IMR-90 (cell line): ENCODE measurements around the gene CTCFL. TPM values are rescaled to one million over a fixed set of nuclear protein-coding genes. Genes with fewer than 3 reads are reported as not detected.

Experiments
- ATAC-seq: fragments of 200-7000 bp; cut with Tn5 transposase; 2 replicates; pipeline ENCODE4 v1.9.1; 2020; ENCODE audit warnings: low read depth, mild to moderate bottlenecking, moderate library complexity
- BruUV-seq: library from RNA; stranded (reverse); fragments of 400-500 nt; replicated peaks from 2 replicates; lab custom pipeline; 2021; lab: Mats Ljungman, UMichigan
- CTCF ChIA-PET: fragments of 300-600 bp; formaldehyde crosslinking; extraction: SDS; loops from one replicate; lab custom pipeline; 2021; ENCODE audit warnings: antibody characterized with exemption; lab: Yijun Ruan, JAX
- POLR2A ChIA-PET: fragments of 300-600 bp; sonication (Branson Sonifier 250); formaldehyde crosslinking; loops from one replicate; lab custom pipeline; 2022; ENCODE audit warnings: antibody characterized with exemption; ENCODE audit not compliant: unreplicated experiment; lab: Charles Lee
- DNase-seq: peaks from one replicate; pipeline ENCODE4 v3.0.0; 2013
- H2AFZ ChIP-seq: replicated peaks from 2 replicates; pipeline ENCODE3; 2013; ENCODE audit warnings: low read length, mild to moderate bottlenecking; ENCODE audit not compliant: poor library complexity
- H2AK5ac ChIP-seq: 2 replicates; pipeline ENCODE4 v1.6.1; 2013; ENCODE audit warnings: low read depth, low read length, inconsistent platforms
- H2AK9ac ChIP-seq: replicated peaks from 2 replicates; pipeline ENCODE3; 2013; ENCODE audit warnings: mild to moderate bottlenecking, low read depth, low read length, moderate library complexity; ENCODE audit not compliant: poor library complexity
- H2BK120ac ChIP-seq: 2 replicates; pipeline ENCODE4 v1.6.1; 2013; ENCODE audit warnings: low read depth, low read length, inconsistent platforms
- H2BK15ac ChIP-seq: 3 replicates; pipeline ENCODE4 v1.6.1; 2013; ENCODE audit warnings: low read depth, low read length, inconsistent platforms
- H2BK20ac ChIP-seq: 2 replicates; pipeline ENCODE4 v1.6.1; 2013; ENCODE audit warnings: low read depth, mild to moderate bottlenecking, inconsistent platforms, low read length, moderate library complexity
- H2BK5ac ChIP-seq: 2 replicates; pipeline ENCODE4 v1.6.1; 2013; ENCODE audit warnings: mild to moderate bottlenecking, low read depth, low read length, inconsistent platforms; ENCODE audit not compliant: poor library complexity, severe bottlenecking
- H3K14ac ChIP-seq: replicated peaks from 2 replicates; pipeline ENCODE4 v1.6.1; 2013; ENCODE audit warnings: low read depth, low read length, inconsistent platforms
- H3K18ac ChIP-seq: 2 replicates; pipeline ENCODE4 v1.6.1; 2013; ENCODE audit warnings: low read depth, low read length, control low read depth
- H3K23ac ChIP-seq: 2 replicates; pipeline ENCODE4 v1.6.1; 2013; ENCODE audit warnings: low read depth, low read length, inconsistent platforms
- H3K27ac ChIP-seq: 2 replicates; pipeline ENCODE4 v1.5.1; 2013; ENCODE audit warnings: mild to moderate bottlenecking, control low read depth, low read length; ENCODE audit not compliant: insufficient read depth
- H3K27me3 ChIP-seq: 2 replicates; pipeline ENCODE4 v1.6.1; 2013; ENCODE audit warnings: low read length; ENCODE audit not compliant: control insufficient read depth, insufficient read depth
- H3K36me3 ChIP-seq: 2 replicates; pipeline ENCODE4 v1.6.1; 2013; ENCODE audit warnings: low read length, mixed read lengths; ENCODE audit not compliant: control insufficient read depth, insufficient read depth
- H3K4ac ChIP-seq: 2 replicates; pipeline ENCODE4 v1.6.1; 2013; ENCODE audit warnings: low read depth, low read length, inconsistent platforms
- H3K4me1 ChIP-seq: 2 replicates; pipeline ENCODE4 v1.6.1; 2013; ENCODE audit warnings: low read length, mixed read lengths; ENCODE audit not compliant: control insufficient read depth, insufficient read depth
- H3K4me2 ChIP-seq: 2 replicates; pipeline ENCODE4 v1.6.1; 2013; ENCODE audit warnings: low read depth, mild to moderate bottlenecking, control low read depth, low read length, moderate library complexity
- H3K4me3 ChIP-seq: 2 replicates; pipeline ENCODE4 v1.5.1; 2013; ENCODE audit warnings: low read depth, mild to moderate bottlenecking, control low read depth, low read length, moderate library complexity; ENCODE audit not compliant: insufficient read depth
- H3K56ac ChIP-seq: 2 replicates; pipeline ENCODE4 v1.6.1; 2013; ENCODE audit warnings: low read length, inconsistent platforms; ENCODE audit not compliant: insufficient read depth; ENCODE audit errors: extremely low read depth
- H3K79me1 ChIP-seq, 2 experiments: 2 replicates each; pipeline ENCODE4 v1.6.1; 2013; ENCODE audit warnings: low read length in 2 of 2, inconsistent platforms in 1 of 2, low read depth in 1 of 2
- H3K9ac ChIP-seq: 2 replicates; pipeline ENCODE4 v1.6.1; 2013; ENCODE audit warnings: low read depth, low read length, control low read depth
- H3K9me1 ChIP-seq: 2 replicates; pipeline ENCODE4 v1.6.1; 2013; ENCODE audit warnings: low read length, inconsistent platforms; ENCODE audit not compliant: insufficient read depth
- H3K9me3 ChIP-seq: 2 replicates; pipeline ENCODE4 v1.6.1; 2013; ENCODE audit warnings: low read length; ENCODE audit not compliant: control insufficient read depth, insufficient read depth
- H4K20me1 ChIP-seq: 2 replicates; pipeline ENCODE4 v1.6.1; 2013; ENCODE audit warnings: low read length, inconsistent platforms; ENCODE audit not compliant: insufficient read depth
- H4K5ac ChIP-seq: 2 replicates; pipeline ENCODE4 v1.6.1; 2013; ENCODE audit warnings: mild to moderate bottlenecking, low read depth, low read length, control low read depth
- H4K8ac ChIP-seq, 2 experiments: 2 replicates each; pipeline ENCODE4 v1.6.1; 2013; ENCODE audit warnings: low read depth in 2 of 2, low read length in 2 of 2, control low read depth in 1 of 2, inconsistent platforms in 1 of 2
- H4K91ac ChIP-seq: 2 replicates; pipeline ENCODE4 v1.6.1; 2013; ENCODE audit warnings: low read depth, low read length, inconsistent platforms; ENCODE audit not compliant: insufficient read depth
- BHLHE40 ChIP-seq: fragments of 150-350 bp; IDR thresholded peaks from 2 replicates; pipeline ENCODE4 v1.6.1; 2016; ENCODE audit warnings: mild to moderate bottlenecking, low read depth, low read length
- CEBPB ChIP-seq: IDR thresholded peaks from 2 replicates; pipeline ENCODE4 v1.6.1; 2012; ENCODE audit warnings: low read depth, low read length, improper control_type of control experiment
- CHD1 ChIP-seq: IDR thresholded peaks from 2 replicates; pipeline ENCODE4 v1.6.1; 2012; ENCODE audit warnings: low read depth, low read length, improper control_type of control experiment
- CTCF ChIP-seq: conservative IDR thresholded peaks from 2 replicates; pipeline ENCODE4 v1.5.1; 2012; ENCODE audit warnings: mild to moderate bottlenecking, low read depth, low read length, improper control_type of control experiment
- ELK1 ChIP-seq: fragments of 150-350 bp; IDR thresholded peaks from 2 replicates; pipeline ENCODE4 v1.6.1; 2016; ENCODE audit warnings: low read depth, mild to moderate bottlenecking, low read length, moderate library complexity, borderline replicate concordance
- MAFK ChIP-seq: IDR thresholded peaks from 2 replicates; pipeline ENCODE4 v1.6.1; 2012; ENCODE audit warnings: low read depth, low read length, improper control_type of control experiment
- MAZ ChIP-seq: IDR thresholded peaks from 2 replicates; pipeline ENCODE4 v1.6.1; 2012; ENCODE audit warnings: low read depth, mild to moderate bottlenecking, low read length, improper control_type of control experiment, moderate library complexity, borderline replicate concordance
- MXI1 ChIP-seq: IDR thresholded peaks from 2 replicates; pipeline ENCODE4 v1.6.1; 2012; ENCODE audit warnings: low read depth, mild to moderate bottlenecking, low read length, moderate library complexity, borderline replicate concordance
- RAD21 ChIP-seq: IDR thresholded peaks from 2 replicates; pipeline ENCODE4 v1.6.1; 2012; ENCODE audit warnings: low read length, improper control_type of control experiment
- RCOR1 ChIP-seq: IDR thresholded peaks from 2 replicates; pipeline ENCODE4 v1.6.1; 2012; ENCODE audit warnings: mild to moderate bottlenecking, low read length, improper control_type of control experiment; ENCODE audit not compliant: insufficient replicate concordance
- RFX5 ChIP-seq: IDR thresholded peaks from 2 replicates; pipeline ENCODE4 v1.8.0; 2012; ENCODE audit warnings: low read depth, mild to moderate bottlenecking, low read length, moderate library complexity
- WGBS, 2 experiments: methylation state at CpG; one replicate each; pipeline versions ENCODE4 v1.1.5 to v1.1.7; 2013; ENCODE audit warnings: missing lambda C conversion rate in 2 of 2; ENCODE audit not compliant: insufficient read length in 1 of 2; ENCODE audit errors: extremely low coverage in 2 of 2; 5-methylcytosine and 5-hydroxymethylcytosine counted together
- dilution Hi-C: fragments of 300-500 bp; cut with HindIII; formaldehyde crosslinking; loops from one replicate; pipeline ENCODE4 v1.14.3; 2018; ENCODE audit warnings: low sequenced_read_pairs; ENCODE audit not compliant: unreplicated experiment
- in situ Hi-C: fragments of 300-500 bp; cut with MboI; formaldehyde crosslinking; loops from 3 replicates; pipeline ENCODE4 v1.14.3; 2019; ENCODE audit warnings: low sequenced_read_pairs, inconsistent platforms, mixed read lengths
- intact Hi-C: fragments of 100-400 bp; cut with micrococcal nuclease; formaldehyde crosslinking; loops from 2 replicates; pipeline ENCODE4 v1.10.0; 2022
- polyA plus RNA-seq, 3 experiments: library from polyadenylated mRNA; depleted of rRNA; stranded (reverse); fragments of >200 nt; gene quantifications; 2 replicates each; pipeline ENCODE4 v1.2.3, GENCODE V29; 2012; ENCODE audit warnings: low replicate concordance in 1 of 3
- total RNA-seq: library from RNA; depleted of rRNA; stranded (reverse); fragments of >200 nt; gene quantifications from 2 replicates; pipeline ENCODE4 v1.2.3, GENCODE V29; 2012

The CTCFL gene
- total and polyA plus RNA-seq, 2 of the 4 experiments (the other 2 are of a cell fraction) = not detected

GRCh38 chr20:57459278-57459677, 65.7 kb downstream of the CTCFL start:
- DNase-seq = no peak
- Histone ChIP-seq H2AFZ (no peak overlapping the region), H3K9me3 (peaks cover 3% of the 10 kb centered on the region; the same call in 1 of the 2 replicates), H3K56ac (no peak overlapping the region), H4K91ac (no peak overlapping the region), H4K5ac (no peak overlapping the region), H3K9me1 (no peaks in the 10 kb centered on the region), H2BK5ac (no peak overlapping the region), H3K4me2 (no peak overlapping the region), H4K8ac (no peak overlapping the region), H3K79me1 (no peaks in the 10 kb centered on the region), H3K14ac (no peak overlapping the region), H2BK15ac (no peak overlapping the region), H3K4ac (no peak overlapping the region), H3K9ac (no peak overlapping the region), H3K36me3 (no peaks in the 10 kb centered on the region), H4K20me1 (no peaks in the 10 kb centered on the region), H3K23ac (no peak overlapping the region), H2BK20ac (no peak overlapping the region), H3K27me3 (peaks cover 32% of the 10 kb centered on the region), H2AK5ac (no peak overlapping the region), H3K18ac (no peak overlapping the region), H2AK9ac (no peak overlapping the region), H2BK120ac (no peak overlapping the region), H3K4me3 (no peak overlapping the region), H3K4me1 (no peaks in the 10 kb centered on the region), H3K27ac (no peak overlapping the region)
- in situ Hi-C loops = no loop called here
- ChIA-PET CTCF (no interaction called here), POLR2A (no interaction called here)
- no CpG with 5 or more reads among the region's 5 CpGs for WGBS, 2 experiments
- no peak for ATAC-seq
- intact Hi-C loops = no loop called here
- no TSS peak for BruUV-seq
- TF ChIP-seq CEBPB (no peak), MXI1 (no peak), CTCF (no peak), ELK1 (no peak), BHLHE40 (no peak), CHD1 (no peak), MAFK (no peak), RFX5 (no peak), RCOR1 (no peak), MAZ (no peak), RAD21 (no peak)
- dilution Hi-C loops = no loop called here
